OCI-LY3 (cell line): ENCODE results near the gene NFIA.
"Not testable (repeated sequence)": the region's sequence is repeated elsewhere in the genome, so short reads cannot be mapped to it uniquely, and the experiment has no call there.

Source experiments
- H2AFZ ChIP-seq: fragments of 200-600, 300-600 bp; shearing (Covaris generic); 2 replicates; pipeline ENCODE4 v1.6.0; 2014; ENCODE audit warnings: antibody characterized with exemption, low read depth, low read length
- H3K27ac ChIP-seq: fragments of 200-600, 300-600 bp; sonication (generic); 2 replicates; pipeline ENCODE4 v1.5.1; 2014; ENCODE audit warnings: mild to moderate bottlenecking, low read length, moderate library complexity, mixed read lengths
- H3K27me3 ChIP-seq: fragments of 200-600, 300-600 bp; sonication (generic); 2 replicates; pipeline ENCODE4 v1.6.1; 2014; ENCODE audit warnings: low read depth, low read length, mixed read lengths
- H3K36me3 ChIP-seq: fragments of 200-600, 300-600 bp; sonication (generic); replicated peaks from 2 replicates; pipeline ENCODE3; 2014; ENCODE audit warnings: low read depth, low read length, mixed read lengths
- H3K4me1 ChIP-seq: fragments of 300-600, 200-600 bp; sonication (generic); 2 replicates; pipeline ENCODE4 v1.6.1; 2014; ENCODE audit warnings: low read length, mixed read lengths
- H3K4me2 ChIP-seq: fragments of 200-600, 300-600 bp; sonication (generic); 2 replicates; pipeline ENCODE4 v1.6.1; 2014; ENCODE audit warnings: low read length, mixed read lengths
- H3K4me3 ChIP-seq: fragments of 300-600, 200-600 bp; sonication (generic); 2 replicates; pipeline ENCODE4 v1.5.1; 2014; ENCODE audit warnings: antibody characterized with exemption, mild to moderate bottlenecking, low read length, moderate library complexity
- H3K79me2 ChIP-seq: fragments of 300-600, 200-600 bp; shearing (Covaris generic); 2 replicates; pipeline ENCODE4 v1.6.1; 2014; ENCODE audit warnings: mild to moderate bottlenecking, low read length, mixed read lengths
- H3K9ac ChIP-seq: fragments of 300-600, 200-600 bp; shearing (Covaris generic); 2 replicates; pipeline ENCODE4 v1.6.0; 2014; ENCODE audit warnings: mild to moderate bottlenecking, low read length, moderate library complexity
- H3K9me3 ChIP-seq: fragments of 200-600, 300-600 bp; shearing (Covaris generic); 2 replicates; pipeline ENCODE4 v1.6.1; 2014; ENCODE audit warnings: low read length, mixed read lengths; ENCODE audit not compliant: insufficient read depth
- H4K20me1 ChIP-seq: fragments of 200-600, 300-600 bp; sonication (generic); 2 replicates; pipeline ENCODE4 v1.6.1; 2016; ENCODE audit warnings: low read length, mixed read lengths; ENCODE audit not compliant: insufficient read depth
- CTCF ChIP-seq: fragments of 200-600, 300-600 bp; sonication (generic); IDR thresholded peaks from 2 replicates; pipeline ENCODE4 v1.5.1; 2014; ENCODE audit warnings: antibody characterized with exemption, low read length, low read depth
- EZH2phosphoT487 ChIP-seq: fragments of 200-600 bp; shearing (Covaris generic); IDR thresholded peaks from 2 replicates; pipeline ENCODE4 v1.6.1; 2018; ENCODE audit warnings: antibody characterized with exemption, mixed run types, low read depth

The NFIA gene

GRCh38 chr1:61067446-61068019, 14.8 kb upstream of the NFIA start:
- Histone ChIP-seq H3K4me1 (no peaks in the 10 kb centered on the region), H2AFZ (no peak overlapping the region), H3K9ac (no peak overlapping the region), H3K27ac (no peak overlapping the region), H3K79me2 (no peaks in the 10 kb centered on the region), H4K20me1 (no peaks in the 10 kb centered on the region), H3K36me3 (no peaks in the 10 kb centered on the region), H3K27me3 (no peaks in the 10 kb centered on the region), H3K4me3 (no peak overlapping the region), H3K9me3 (no peaks in the 10 kb centered on the region), H3K4me2 (no peak overlapping the region)
- TF ChIP-seq CTCF (no peak), EZH2phosphoT487 (no peak)

- H3K36me3 ChIP-seq, result no peaks in the 10 kb centered on the region
- no peaks in the 10 kb centered on the region for H3K9me3 ChIP-seq
- no peaks in the 10 kb centered on the region for H4K20me1 ChIP-seq
- no peak overlapping the region for H3K4me3 ChIP-seq
- no peak overlapping the region for H3K9ac ChIP-seq
- H3K27ac ChIP-seq, result no peak overlapping the region
- H3K4me1 ChIP-seq, result no peaks in the 10 kb centered on the region
- H3K4me2 ChIP-seq, result no peak overlapping the region
- H3K27me3 ChIP-seq, result no peaks in the 10 kb centered on the region
- no peaks in the 10 kb centered on the region for H3K79me2 ChIP-seq
- no peak overlapping the region for H2AFZ ChIP-seq
- TF ChIP-seq EZH2phosphoT487 (no peak), CTCF (no peak)
These were observed 12.3 kb upstream of the NFIA start for GRCh38 chr1:61070054-61070453.

GRCh38 chr1:61071205-61072130, 10.9 kb upstream of the NFIA start:
- Histone ChIP-seq H3K4me3 (no peak overlapping the region), H2AFZ (no peak overlapping the region), H4K20me1 (no peaks in the 10 kb centered on the region), H3K4me2 (no peak overlapping the region), H3K4me1 (0 out of 2 replicates have a peak, but pooled peaks cover 4% of the 10 kb centered on the region), H3K27me3 (no peaks in the 10 kb centered on the region), H3K9me3 (no peaks in the 10 kb centered on the region), H3K79me2 (no peaks in the 10 kb centered on the region), H3K9ac (no peak overlapping the region), H3K36me3 (no peaks in the 10 kb centered on the region), H3K27ac (no peak overlapping the region)
- no peak for TF ChIP-seq EZH2phosphoT487
- no peak for TF ChIP-seq CTCF

- Histone ChIP-seq H3K4me3 (no peak overlapping the region), H3K36me3 (no peaks in the 10 kb centered on the region), H3K9ac (no peak overlapping the region), H3K9me3 (no peaks in the 10 kb centered on the region), H3K27ac (no peak overlapping the region), H3K27me3 (no peaks in the 10 kb centered on the region), H3K79me2 (no peaks in the 10 kb centered on the region), H4K20me1 (no peaks in the 10 kb centered on the region), H3K4me2 (no peak overlapping the region), H3K4me1 (peaks cover 10% of the 10 kb centered on the region), H2AFZ (no peak overlapping the region)
- TF ChIP-seq EZH2phosphoT487 (no peak), CTCF (no peak)
These were observed 8.5 kb upstream of the NFIA start for GRCh38 chr1:61073871-61074270.

DNA sequence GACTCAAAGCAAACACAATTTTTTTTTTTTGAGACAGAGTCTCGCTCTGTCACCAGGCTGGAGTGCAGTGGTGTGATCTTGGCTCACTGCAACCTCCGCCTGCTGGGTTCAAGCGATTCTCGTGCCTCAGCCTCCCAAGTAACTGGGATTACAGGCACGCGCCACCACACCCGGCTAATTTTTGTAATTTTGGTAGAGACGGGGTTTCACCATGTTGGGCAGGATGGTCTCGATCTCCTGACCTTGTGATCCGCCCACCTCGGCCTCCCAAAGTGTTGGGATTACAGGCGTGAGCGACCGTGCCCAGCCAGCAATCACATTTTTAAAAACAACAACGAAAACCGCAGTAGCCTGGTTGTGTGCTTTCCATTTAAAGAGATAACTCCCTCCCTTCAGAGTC, 6.5 kb upstream of the NFIA start:
- H3K9me3 ChIP-seq, H3K27ac ChIP-seq, H2AFZ ChIP-seq, H3K36me3 ChIP-seq, H3K79me2 ChIP-seq, H3K9ac ChIP-seq, H4K20me1 ChIP-seq, H3K27me3 ChIP-seq, H3K4me3 ChIP-seq: not testable (repeated sequence)
- H3K4me2 ChIP-seq, result peak overlapping the region; percentile 96; the same call in 1 of the 2 replicates
- peaks cover 10% of the 10 kb centered on the region for H3K4me1 ChIP-seq
